Activated naive CD4-positive, alpha-beta T cell treated with anti-CD3 and anti-CD28 coated beads for 36 hours (primary cell): ENCODE measurements around the gene FSTL5. TPM values are rescaled to one million over a fixed set of nuclear protein-coding genes. Genes with fewer than 3 reads are reported as not detected.
"Not testable (repeated sequence)": the region's sequence is repeated elsewhere in the genome, so short reads cannot be mapped to it uniquely, and the experiment has no call there.

Experiments used
- CTCF ChIA-PET: fragments of 350-600 bp; sonication (Branson Sonifier 250); formaldehyde crosslinking; loops from one replicate; lab custom pipeline; 2021; ENCODE audit warnings: antibody characterized with exemption; lab: Charles Lee
- DNase-seq: peaks from one replicate; pipeline ENCODE4 v3.0.0-alpha.2; 2020
- H3K27ac Mint-ChIP-seq: one replicate; pipeline ENCODE4 v1.8.0; 2021; ENCODE audit warnings: mild to moderate bottlenecking, mixed read lengths
- H3K27me3 Mint-ChIP-seq: one replicate; pipeline ENCODE4 v1.8.0; 2021; ENCODE audit warnings: low read depth, mixed read lengths
- H3K36me3 Mint-ChIP-seq: one replicate; pipeline ENCODE4 v1.8.0; 2021; ENCODE audit warnings: low read depth, mixed read lengths
- H3K4me1 Mint-ChIP-seq: one replicate; pipeline ENCODE4 v1.8.0; 2021; ENCODE audit warnings: low read depth, mixed read lengths
- H3K4me3 Mint-ChIP-seq: one replicate; pipeline ENCODE4 v1.8.0; 2021; ENCODE audit warnings: mild to moderate bottlenecking, moderate library complexity, mixed read lengths
- H3K9me3 Mint-ChIP-seq: one replicate; pipeline ENCODE4 v1.8.0; 2021; ENCODE audit warnings: mixed read lengths
- intact Hi-C: fragments of 100-400 bp; cut with micrococcal nuclease; formaldehyde crosslinking; loops from one replicate; pipeline ENCODE4 v1.15.1; 2023
- total RNA-seq, 2 experiments: library from RNA; stranded (reverse); gene quantifications; one replicate each; pipeline ENCODE4 v1.2.3, GENCODE V29; 2021

Gene FSTL5
- total RNA-seq, 2 experiments from 2014 or later = not detected

- no peak overlapping the region for H3K27ac Mint-ChIP-seq
- no peaks in the 10 kb centered on the region for H3K4me1 Mint-ChIP-seq
- H3K27me3 Mint-ChIP-seq = no peaks in the 10 kb centered on the region
- CTCF ChIA-PET = no interaction called here
- intact Hi-C loops = no loop called here
- DNase-seq = no peak
- H3K9me3 Mint-ChIP-seq = peaks cover 6% of the 10 kb centered on the region
- no peaks in the 10 kb centered on the region for H3K36me3 Mint-ChIP-seq
- no peak overlapping the region for H3K4me3 Mint-ChIP-seq
Measured at GRCh38 chr4:161803171-161803570, 360.6 kb downstream of the FSTL5 start.

DNA sequence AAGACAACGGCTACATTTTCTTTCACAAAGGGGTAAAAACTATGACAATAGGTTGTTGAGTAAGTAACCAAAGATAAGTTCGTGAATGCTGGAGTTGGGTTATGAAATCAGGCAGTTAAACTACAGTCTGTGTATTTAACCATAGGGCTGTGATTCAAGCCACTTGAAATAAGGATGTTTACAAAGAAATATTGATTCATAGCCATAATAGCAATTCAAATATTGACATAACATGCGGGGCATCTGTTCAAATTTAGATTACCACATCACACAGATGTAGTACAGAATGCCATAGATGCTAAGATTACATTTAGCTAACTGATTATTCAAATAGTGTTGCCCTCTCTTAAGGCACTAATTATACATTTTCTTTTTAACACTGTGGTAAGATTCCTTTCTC is 364.1 kb downstream of the FSTL5 start:
- DNase-seq = no peak
- H3K36me3 Mint-ChIP-seq = no peaks in the 10 kb centered on the region
- no peaks in the 10 kb centered on the region for H3K27me3 Mint-ChIP-seq
- H3K9me3 Mint-ChIP-seq = no peaks in the 10 kb centered on the region
- no peaks in the 10 kb centered on the region for H3K4me1 Mint-ChIP-seq
- H3K4me3 Mint-ChIP-seq = no peak overlapping the region
- H3K27ac Mint-ChIP-seq = no peak overlapping the region
- intact Hi-C loops = no loop called here
- CTCF ChIA-PET = no interaction called here

- CTCF ChIA-PET = no interaction called here
- H3K4me1 Mint-ChIP-seq = no peaks in the 10 kb centered on the region
- H3K36me3 Mint-ChIP-seq = no peaks in the 10 kb centered on the region
- no peak overlapping the region for H3K4me3 Mint-ChIP-seq
- H3K9me3 Mint-ChIP-seq = no peaks in the 10 kb centered on the region
- H3K27ac Mint-ChIP-seq = no peak overlapping the region
- no peaks in the 10 kb centered on the region for H3K27me3 Mint-ChIP-seq
- intact Hi-C loops = no loop called here
- DNase-seq = no peak
Measured at GRCh38 chr4:161792991-161793390, 370.8 kb downstream of the FSTL5 start.

- H3K27me3 Mint-ChIP-seq = no peaks in the 10 kb centered on the region
- no peaks in the 10 kb centered on the region for H3K4me1 Mint-ChIP-seq
- no peak for DNase-seq
- no peaks in the 10 kb centered on the region for H3K36me3 Mint-ChIP-seq
- H3K9me3 Mint-ChIP-seq = no peaks in the 10 kb centered on the region
- intact Hi-C loops = no loop called here
- CTCF ChIA-PET = no interaction called here
- no peak overlapping the region for H3K27ac Mint-ChIP-seq
- H3K4me3 Mint-ChIP-seq = no peak overlapping the region
Measured at GRCh38 chr4:161791796-161792556, 371.8 kb downstream of the FSTL5 start.

DNA sequence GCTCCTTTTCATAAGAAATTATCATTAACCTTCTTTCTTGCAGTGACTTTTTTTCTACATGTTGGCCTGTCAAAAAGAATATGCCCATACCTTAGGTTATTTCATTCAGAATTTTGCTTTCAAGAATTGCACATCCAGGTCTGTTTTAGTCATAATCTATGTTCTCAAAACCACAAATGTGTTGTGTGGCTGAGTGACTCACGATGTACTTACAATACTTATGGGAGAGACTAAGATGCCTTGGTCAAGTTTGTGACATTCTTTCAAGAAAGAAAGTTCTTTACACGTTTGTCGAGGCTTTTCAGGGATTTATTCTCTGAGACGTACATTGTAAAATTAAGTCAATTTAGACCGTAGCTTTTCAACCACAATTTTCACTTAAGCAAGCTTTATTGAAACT is 396.7 kb downstream of the FSTL5 start:
- DNase-seq = no peak
- intact Hi-C loops = no loop called here
- H3K4me3 Mint-ChIP-seq = no peak overlapping the region
- H3K36me3 Mint-ChIP-seq = no peaks in the 10 kb centered on the region
- H3K27ac Mint-ChIP-seq = no peak overlapping the region
- no peaks in the 10 kb centered on the region for H3K4me1 Mint-ChIP-seq
- H3K9me3 Mint-ChIP-seq = peaks cover 1% of the 10 kb centered on the region
- no peaks in the 10 kb centered on the region for H3K27me3 Mint-ChIP-seq
- CTCF ChIA-PET = no interaction called here

DNA sequence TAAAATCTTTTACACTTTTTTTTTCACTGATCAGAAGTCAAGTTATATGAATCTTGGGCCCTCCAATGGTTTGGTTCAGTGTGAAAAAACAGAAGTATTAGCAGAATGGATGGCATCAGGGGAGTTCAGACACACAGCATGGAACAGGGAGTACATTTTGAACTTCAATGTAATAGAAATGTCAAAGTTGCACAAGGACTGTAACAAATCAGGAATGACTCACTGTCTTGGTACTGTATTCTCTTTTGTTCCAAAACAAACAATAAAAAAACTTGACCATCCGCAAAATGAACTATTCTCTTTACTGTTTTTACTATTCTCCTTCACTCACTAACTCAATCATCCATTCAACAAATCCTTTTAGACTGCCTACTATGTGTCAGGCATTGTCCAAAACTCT is 401.0 kb downstream of the FSTL5 start:
- Mint-ChIP-seq H3K9me3 (peaks cover 2% of the 10 kb centered on the region), H3K27ac (no peak overlapping the region), H3K36me3 (no peaks in the 10 kb centered on the region), H3K4me3 (no peak overlapping the region), H3K27me3 (no peaks in the 10 kb centered on the region), H3K4me1 (no peaks in the 10 kb centered on the region)
- CTCF ChIA-PET = no interaction called here
- intact Hi-C loops = no loop called here
- no peak for DNase-seq

DNA sequence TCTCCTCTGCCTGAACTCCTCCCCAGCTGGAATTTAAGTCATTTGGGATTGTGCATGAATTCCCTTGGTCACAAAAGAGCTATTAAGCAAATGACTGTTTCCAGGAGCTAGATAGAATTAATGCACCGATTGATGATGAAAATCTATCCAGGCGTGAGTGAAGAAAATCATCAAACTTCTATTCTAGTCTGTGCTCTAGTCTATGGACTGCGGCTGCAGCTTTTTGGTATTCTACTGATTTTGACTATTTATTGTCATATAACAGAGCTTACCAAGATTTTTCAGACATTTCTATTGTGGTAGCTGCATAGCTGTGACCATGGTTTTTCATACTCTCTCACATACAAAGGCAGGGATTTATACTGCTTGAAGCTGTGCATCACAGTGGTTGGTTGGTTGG is 403.8 kb downstream of the FSTL5 start:
- no peak overlapping the region for H3K27ac Mint-ChIP-seq
- H3K9me3 Mint-ChIP-seq = peaks cover 1% of the 10 kb centered on the region
- CTCF ChIA-PET = no interaction called here
- no peaks in the 10 kb centered on the region for H3K27me3 Mint-ChIP-seq
- DNase-seq = no peak
- H3K4me3 Mint-ChIP-seq = no peak overlapping the region
- intact Hi-C loops = no loop called here
- no peaks in the 10 kb centered on the region for H3K4me1 Mint-ChIP-seq
- H3K36me3 Mint-ChIP-seq = no peaks in the 10 kb centered on the region

DNA sequence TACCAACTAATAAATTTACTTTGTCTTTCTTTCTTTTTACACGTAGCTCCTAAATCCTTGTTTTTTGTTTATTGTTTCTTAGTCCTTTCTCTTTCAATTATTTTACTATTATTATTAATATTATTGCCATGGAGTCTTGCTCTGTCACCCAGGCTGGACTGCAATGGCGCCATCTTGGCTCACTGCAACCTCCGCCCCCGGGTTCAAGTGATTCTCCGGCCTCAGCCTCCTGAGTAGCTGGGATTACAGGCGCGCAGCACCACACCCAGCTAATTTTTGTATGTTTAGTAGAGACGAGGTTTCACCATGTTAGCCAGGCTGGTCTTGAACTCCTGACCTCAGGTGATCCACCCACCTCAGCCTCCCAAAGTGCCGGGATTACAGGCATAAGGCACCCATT is 405.4 kb downstream of the FSTL5 start:
- H3K4me1 Mint-ChIP-seq, intact Hi-C loops, H3K9me3 Mint-ChIP-seq, H3K4me3 Mint-ChIP-seq, H3K27ac Mint-ChIP-seq, H3K27me3 Mint-ChIP-seq, CTCF ChIA-PET, DNase-seq, H3K36me3 Mint-ChIP-seq: not testable (repeated sequence)

DNA sequence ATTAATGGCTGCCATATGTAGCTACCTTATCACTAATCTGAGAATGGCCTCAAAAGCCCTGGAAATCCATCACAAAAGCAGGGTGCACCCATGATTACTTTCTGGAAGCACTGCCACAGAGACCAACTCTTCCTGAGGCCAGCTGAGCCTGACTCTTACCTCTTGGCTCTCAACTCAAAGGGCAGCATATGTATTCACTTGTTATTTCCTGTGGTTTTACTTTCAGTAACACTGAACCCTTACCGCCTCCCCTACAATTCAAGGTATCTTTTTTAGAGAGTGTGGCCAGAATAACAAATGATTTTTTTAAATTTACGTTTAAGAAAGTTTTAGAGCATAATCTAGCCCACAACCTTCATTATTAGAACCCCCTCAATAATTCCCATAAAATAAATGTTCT is 434.9 kb downstream of the FSTL5 start:
- no peak for DNase-seq
- peaks cover 6% of the 10 kb centered on the region for H3K9me3 Mint-ChIP-seq
- intact Hi-C loops = no loop called here
- H3K4me3 Mint-ChIP-seq = no peak overlapping the region
- no peak overlapping the region for H3K27ac Mint-ChIP-seq
- H3K4me1 Mint-ChIP-seq = no peaks in the 10 kb centered on the region
- no peaks in the 10 kb centered on the region for H3K27me3 Mint-ChIP-seq
- CTCF ChIA-PET = no interaction called here
- H3K36me3 Mint-ChIP-seq = no peaks in the 10 kb centered on the region

- Mint-ChIP-seq H3K27ac (no peak overlapping the region), H3K27me3 (no peaks in the 10 kb centered on the region), H3K4me1 (no peaks in the 10 kb centered on the region), H3K9me3 (no peaks in the 10 kb centered on the region), H3K4me3 (no peak overlapping the region), H3K36me3 (no peaks in the 10 kb centered on the region)
- CTCF ChIA-PET = no interaction called here
- intact Hi-C loops = no loop called here
- DNase-seq = no peak
Measured at GRCh38 chr4:161721947-161722346, 441.9 kb downstream of the FSTL5 start.

- Mint-ChIP-seq H3K4me1 (no peaks in the 10 kb centered on the region), H3K36me3 (no peaks in the 10 kb centered on the region), H3K4me3 (no peak overlapping the region), H3K9me3 (no peaks in the 10 kb centered on the region), H3K27ac (no peak overlapping the region), H3K27me3 (no peaks in the 10 kb centered on the region)
- CTCF ChIA-PET = no interaction called here
- no peak for DNase-seq
- intact Hi-C loops = no loop called here
Measured at GRCh38 chr4:161717084-161717483, 446.7 kb downstream of the FSTL5 start.

- no peaks in the 10 kb centered on the region for H3K36me3 Mint-ChIP-seq
- no peak overlapping the region for H3K27ac Mint-ChIP-seq
- H3K27me3 Mint-ChIP-seq = no peaks in the 10 kb centered on the region
- CTCF ChIA-PET = no interaction called here
- intact Hi-C loops = no loop called here
- no peak overlapping the region for H3K4me3 Mint-ChIP-seq
- DNase-seq = no peak
- no peaks in the 10 kb centered on the region for H3K9me3 Mint-ChIP-seq
- H3K4me1 Mint-ChIP-seq = no peaks in the 10 kb centered on the region
Measured at GRCh38 chr4:161714931-161715330, 448.9 kb downstream of the FSTL5 start.

GRCh38 chr4:161714022-161714751 is 449.6 kb downstream of the FSTL5 start:
- no peaks in the 10 kb centered on the region for H3K36me3 Mint-ChIP-seq
- intact Hi-C loops = no loop called here
- H3K4me3 Mint-ChIP-seq = no peak overlapping the region
- CTCF ChIA-PET = no interaction called here
- DNase-seq = no peak
- no peaks in the 10 kb centered on the region for H3K9me3 Mint-ChIP-seq
- no peaks in the 10 kb centered on the region for H3K4me1 Mint-ChIP-seq
- H3K27ac Mint-ChIP-seq = no peak overlapping the region
- H3K27me3 Mint-ChIP-seq = no peaks in the 10 kb centered on the region
